ENCODE measurements around the gene TRIM13.
"Not testable (repeated sequence)": the region's sequence is repeated elsewhere in the genome, so short reads cannot be mapped to it uniquely, and the experiment has no call there.

The TRIM13 gene

GRCh38 chr13:50055454-50055853 lies 58.6 kb downstream of the TRIM13 start:
- Mint-ChIP-seq H3K27ac (no peak overlapping the region), H3K36me3 (peaks cover 41 to 60% of the 10 kb centered on the region in 2 donors), H3K4me1 (peaks cover 17 to 37% of the 10 kb centered on the region in 2 donors), H3K9me3 (peaks cover 0 to 1% of the 10 kb centered on the region in 2 donors), H3K27me3 (no peaks in the 10 kb centered on the region), H3K4me3 (no peak overlapping the region)
- DNase-seq (no peak), ATAC-seq (replicated peaks) (no peak)

- no peak overlapping the region for H3K4me3 Mint-ChIP-seq
- peaks cover 20 to 24% of the 10 kb centered on the region in 2 donors for H3K36me3 Mint-ChIP-seq
- no peak overlapping the region for H3K27ac Mint-ChIP-seq
- no peaks in the 10 kb centered on the region for H3K27me3 Mint-ChIP-seq
- DNase-seq (no peak), ATAC-seq (replicated peaks) (no peak)
- H3K9me3 Mint-ChIP-seq: no peaks in the 10 kb centered on the region
- H3K4me1 Mint-ChIP-seq: peaks cover 5 to 14% of the 10 kb centered on the region in 2 donors
These were observed 63.9 kb downstream of the TRIM13 start for GRCh38 chr13:50060718-50061117.

- not testable (repeated sequence) for H3K4me3 Mint-ChIP-seq; H3K27me3 Mint-ChIP-seq; DNase-seq; H3K27ac Mint-ChIP-seq; ATAC-seq (replicated peaks); H3K9me3 Mint-ChIP-seq
- peaks cover 4 to 13% of the 10 kb centered on the region in 2 donors for H3K4me1 Mint-ChIP-seq
- peaks cover 21 to 27% of the 10 kb centered on the region in 2 donors for H3K36me3 Mint-ChIP-seq
These were observed 65.5 kb downstream of the TRIM13 start for GRCh38 chr13:50062336-50062735.

- Mint-ChIP-seq H3K27me3 (no peaks in the 10 kb centered on the region), H3K27ac (no peak overlapping the region), H3K9me3 (no peaks in the 10 kb centered on the region), H3K4me1 (peaks cover 0 to 12% of the 10 kb centered on the region in 2 donors), H3K36me3 (peaks cover 15 to 16% of the 10 kb centered on the region in 2 donors), H3K4me3 (no peak overlapping the region)
- ATAC-seq (replicated peaks): no peak
- no peak for DNase-seq
These were observed 68.9 kb downstream of the TRIM13 start for GRCh38 chr13:50065712-50066111.

Measured in stimulated activated naive B cell treated with anti-CD40 and anti-IgM and Interleukin-4, amounts not matched to agents 10 μg/mL and 1 μg/mL and 100 μg/mL, for 72 hours (primary cell).